Transverse colon (tissue), 4 donors: ENCODE measurements around the gene C11orf68.

Experiments
- CTCF ChIP-seq, 5 experiments: fragments of 200-600 bp in 3 of 5; fragments of 450-650 bp in 2 of 5; sonication (generic) in 3 of 5; IDR thresholded peaks; 1 replicate in 2 of 5; 2 replicates in 3 of 5; pipeline ENCODE4 v1.5.1; 2016 to 2017; ENCODE audit warnings: antibody characterized with exemption in 5 of 5, inconsistent platforms in 3 of 5, mild to moderate bottlenecking in 2 of 5, moderate library complexity in 1 of 5
- EP300 ChIP-seq: sonication (generic); formaldehyde crosslinking; IDR thresholded peaks from one replicate; pipeline ENCODE4 v1.6.1; 2017; ENCODE audit warnings: antibody characterized with exemption, low read depth
- POLR2A ChIP-seq: fragments of 450-650 bp; IDR thresholded peaks from one replicate; pipeline ENCODE4 v1.6.1; 2016; ENCODE audit warnings: antibody characterized with exemption, mild to moderate bottlenecking, moderate library complexity
- POLR2AphosphoS5 ChIP-seq, 3 donors: sonication (generic); formaldehyde crosslinking; IDR thresholded peaks; one replicate each; pipeline ENCODE4 v1.6.1; 2016; ENCODE audit warnings: antibody characterized with exemption in 3 of 3

GRCh38 chr11:65897020-65897471 is 21.8 kb downstream of the C11orf68 start:
- no peak for TF ChIP-seq CTCF (IDR thresholded peaks at IDR 0.05)
- TF ChIP-seq POLR2A: no peak
- TF ChIP-seq POLR2AphosphoS5 (IDR thresholded peaks at IDR 0.05): no peak
- no peak for TF ChIP-seq EP300
